Skeletal muscle satellite cell (primary cell): ENCODE data around the gene SLAMF1.

Source experiments
- H3K27me3 ChIP-seq: 2 replicates; pipeline ENCODE4 v1.7.0; 2013; ENCODE audit warnings: low read length; ENCODE audit not compliant: control insufficient read depth, insufficient read depth
- H3K36me3 ChIP-seq: 2 replicates; pipeline ENCODE4 v1.7.0; 2013; ENCODE audit warnings: mild to moderate bottlenecking, control low read depth, low read length; ENCODE audit not compliant: insufficient read depth
- H3K4me1 ChIP-seq: 2 replicates; pipeline ENCODE4 v1.7.0; 2013; ENCODE audit warnings: low read length; ENCODE audit not compliant: control insufficient read depth, insufficient read depth
- H3K4me2 ChIP-seq: 2 replicates; pipeline ENCODE4 v1.7.0; 2013; ENCODE audit warnings: mild to moderate bottlenecking, low read length
- H3K4me3 ChIP-seq: 2 replicates; pipeline ENCODE4 v1.7.0; 2013; ENCODE audit warnings: low read length
- H3K9ac ChIP-seq: 2 replicates; pipeline ENCODE4 v1.7.0; 2013; ENCODE audit warnings: mild to moderate bottlenecking, low read depth, low read length, moderate library complexity
- H3K9me3 ChIP-seq: replicated peaks from 2 replicates; pipeline ENCODE4 v1.7.0; 2013; ENCODE audit warnings: mild to moderate bottlenecking, control low read depth, low read length

The SLAMF1 gene

GRCh38 chr1:160626509-160627342, 20.1 kb downstream of the SLAMF1 start:
- no peaks in the 10 kb centered on the region for H3K9me3 ChIP-seq
- no peak overlapping the region for H3K4me2 ChIP-seq
- H3K36me3 ChIP-seq = no peaks in the 10 kb centered on the region
- no peak overlapping the region for H3K9ac ChIP-seq
- no peak overlapping the region for H3K4me3 ChIP-seq
- H3K4me1 ChIP-seq = no peaks in the 10 kb centered on the region
- H3K27me3 ChIP-seq = no peaks in the 10 kb centered on the region

GRCh38 chr1:160625725-160626498, 20.9 kb downstream of the SLAMF1 start:
- H3K4me1 ChIP-seq = no peaks in the 10 kb centered on the region
- H3K36me3 ChIP-seq = no peaks in the 10 kb centered on the region
- no peaks in the 10 kb centered on the region for H3K27me3 ChIP-seq
- H3K9ac ChIP-seq = no peak overlapping the region
- H3K9me3 ChIP-seq = no peaks in the 10 kb centered on the region
- no peak overlapping the region for H3K4me2 ChIP-seq
- no peak overlapping the region for H3K4me3 ChIP-seq

- Histone ChIP-seq H3K4me3 (no peak overlapping the region), H3K9ac (no peak overlapping the region), H3K4me1 (no peaks in the 10 kb centered on the region), H3K36me3 (no peaks in the 10 kb centered on the region), H3K4me2 (no peak overlapping the region), H3K9me3 (no peaks in the 10 kb centered on the region), H3K27me3 (no peaks in the 10 kb centered on the region)
These were observed 21.5 kb downstream of the SLAMF1 start for GRCh38 chr1:160625321-160625720.

- H3K4me3 ChIP-seq = no peak overlapping the region
- no peak overlapping the region for H3K4me2 ChIP-seq
- H3K9me3 ChIP-seq = no peaks in the 10 kb centered on the region
- no peaks in the 10 kb centered on the region for H3K4me1 ChIP-seq
- H3K36me3 ChIP-seq = no peaks in the 10 kb centered on the region
- H3K27me3 ChIP-seq = no peaks in the 10 kb centered on the region
- no peak overlapping the region for H3K9ac ChIP-seq
These were observed 22.4 kb downstream of the SLAMF1 start for GRCh38 chr1:160624464-160624863.

GRCh38 chr1:160623862-160624261, 23.0 kb downstream of the SLAMF1 start:
- no peaks in the 10 kb centered on the region for H3K27me3 ChIP-seq
- H3K4me2 ChIP-seq = no peak overlapping the region
- H3K4me1 ChIP-seq = no peaks in the 10 kb centered on the region
- no peaks in the 10 kb centered on the region for H3K9me3 ChIP-seq
- H3K4me3 ChIP-seq = no peak overlapping the region
- H3K36me3 ChIP-seq = no peaks in the 10 kb centered on the region
- H3K9ac ChIP-seq = no peak overlapping the region

GRCh38 chr1:160623227-160623633, 23.6 kb downstream of the SLAMF1 start:
- Histone ChIP-seq H3K4me2 (no peak overlapping the region), H3K4me3 (no peak overlapping the region), H3K36me3 (no peaks in the 10 kb centered on the region), H3K9ac (no peak overlapping the region), H3K27me3 (no peaks in the 10 kb centered on the region), H3K4me1 (no peaks in the 10 kb centered on the region), H3K9me3 (no peaks in the 10 kb centered on the region)

- H3K4me2 ChIP-seq = no peak overlapping the region
- no peaks in the 10 kb centered on the region for H3K36me3 ChIP-seq
- H3K27me3 ChIP-seq = no peaks in the 10 kb centered on the region
- no peaks in the 10 kb centered on the region for H3K4me1 ChIP-seq
- H3K9me3 ChIP-seq = no peaks in the 10 kb centered on the region
- H3K9ac ChIP-seq = no peak overlapping the region
- no peak overlapping the region for H3K4me3 ChIP-seq
These were observed 24.2 kb downstream of the SLAMF1 start for GRCh38 chr1:160622501-160623226.

- H3K4me1 ChIP-seq = no peaks in the 10 kb centered on the region
- H3K4me3 ChIP-seq = no peak overlapping the region
- no peak overlapping the region for H3K9ac ChIP-seq
- H3K36me3 ChIP-seq = no peaks in the 10 kb centered on the region
- no peaks in the 10 kb centered on the region for H3K9me3 ChIP-seq
- H3K27me3 ChIP-seq = no peaks in the 10 kb centered on the region
- H3K4me2 ChIP-seq = no peak overlapping the region
These were observed 25.0 kb downstream of the SLAMF1 start for GRCh38 chr1:160621633-160622413.

GRCh38 chr1:160620942-160621632, 25.8 kb downstream of the SLAMF1 start:
- Histone ChIP-seq H3K4me3 (no peak overlapping the region), H3K9ac (no peak overlapping the region), H3K36me3 (no peaks in the 10 kb centered on the region), H3K9me3 (no peaks in the 10 kb centered on the region), H3K4me2 (no peak overlapping the region), H3K27me3 (peaks cover 1% of the 10 kb centered on the region), H3K4me1 (no peaks in the 10 kb centered on the region)

GRCh38 chr1:160619742-160620277, 27.0 kb downstream of the SLAMF1 start:
- Histone ChIP-seq H3K9ac (no peak overlapping the region), H3K4me3 (no peak overlapping the region), H3K4me1 (no peaks in the 10 kb centered on the region), H3K9me3 (no peaks in the 10 kb centered on the region), H3K27me3 (peaks cover 7% of the 10 kb centered on the region), H3K4me2 (no peak overlapping the region), H3K36me3 (no peaks in the 10 kb centered on the region)
